ENCODE results near the gene MYH6.

Gene MYH6

DNA sequence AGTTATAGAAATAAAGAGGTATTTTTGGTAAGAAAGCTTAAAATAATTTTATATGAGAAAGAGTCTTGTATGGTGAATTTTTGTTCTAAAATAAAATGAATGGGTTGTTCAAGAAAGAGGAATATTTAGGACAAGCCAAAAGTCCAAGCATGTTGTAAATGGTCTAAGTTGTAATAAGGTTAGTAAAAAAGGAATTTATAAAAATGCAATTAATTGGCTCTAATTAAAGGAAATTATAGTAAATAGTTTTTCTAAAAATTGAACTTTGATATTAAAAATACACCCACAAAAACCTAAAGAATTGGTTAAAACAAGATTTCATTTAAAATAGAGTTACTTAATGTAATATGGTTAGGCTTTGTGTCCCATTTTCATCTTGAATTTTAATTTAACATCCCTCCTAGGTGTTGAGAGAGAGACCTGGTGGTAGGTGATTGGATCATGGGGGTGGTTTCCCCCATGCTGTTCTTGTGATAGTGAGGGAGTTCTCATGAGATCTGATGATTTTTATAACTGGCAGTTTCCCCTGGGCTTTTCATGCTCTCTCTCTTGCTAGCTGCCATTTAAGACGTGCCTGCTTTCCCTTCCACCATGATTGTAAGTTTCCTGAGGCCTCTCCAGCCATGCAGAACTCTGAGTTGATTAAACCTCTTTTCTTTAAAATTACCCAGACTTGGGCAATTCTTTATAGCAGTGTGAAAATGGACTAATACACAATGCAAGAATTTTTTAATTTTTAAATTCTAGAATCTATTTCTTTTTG lies 68.4 kb downstream of the MYH6 start:
- H3K4me3 Mint-ChIP-seq: no peak overlapping the region
- no peak overlapping the region for H3K27ac Mint-ChIP-seq
- H3K36me3 Mint-ChIP-seq: no peaks in the 10 kb centered on the region
- no peaks in the 10 kb centered on the region for H3K9me3 Mint-ChIP-seq (ENCODE audit: low read depth)
- H3K27me3 Mint-ChIP-seq: peaks cover 5% of the 10 kb centered on the region
- no peaks in the 10 kb centered on the region for H3K4me1 Mint-ChIP-seq (ENCODE audit: low read depth)

DNA sequence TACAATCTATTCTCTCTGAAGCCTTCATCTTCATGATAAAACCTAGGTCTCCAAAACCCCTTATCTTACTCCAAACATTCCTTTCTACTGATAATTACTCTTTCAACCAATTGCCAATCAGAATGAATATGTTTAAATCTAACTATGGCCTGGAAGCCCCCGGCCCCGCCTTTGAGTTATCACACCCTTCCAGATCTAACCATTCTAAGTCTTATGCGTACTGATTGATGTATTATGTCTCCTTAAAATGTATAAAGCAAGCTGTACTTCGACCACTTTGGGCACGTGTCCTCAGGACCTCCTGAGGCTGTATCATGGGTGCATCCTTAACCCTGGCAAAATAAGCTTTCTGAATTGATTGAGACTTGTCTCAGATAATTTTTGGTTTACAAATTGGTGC lies 72.5 kb downstream of the MYH6 start:
- no peak overlapping the region for H3K4me3 Mint-ChIP-seq
- no peak overlapping the region for H3K27ac Mint-ChIP-seq
- no peaks in the 10 kb centered on the region for H3K9me3 Mint-ChIP-seq (ENCODE audit: low read depth)
- H3K36me3 Mint-ChIP-seq: no peaks in the 10 kb centered on the region
- peaks cover 5% of the 10 kb centered on the region for H3K27me3 Mint-ChIP-seq
- no peaks in the 10 kb centered on the region for H3K4me1 Mint-ChIP-seq (ENCODE audit: low read depth)
